DMS153 treated with DMSO at 0.1 percent for 48 hours (cell line): ENCODE results near the gene ISOC2.

Experiments
- DNase-seq: peaks from one replicate; lab custom pipeline; 2025; ENCODE audit not compliant: unreplicated experiment; lab: John Stamatoyannopoulos, UW

ISOC2 gene

DNA sequence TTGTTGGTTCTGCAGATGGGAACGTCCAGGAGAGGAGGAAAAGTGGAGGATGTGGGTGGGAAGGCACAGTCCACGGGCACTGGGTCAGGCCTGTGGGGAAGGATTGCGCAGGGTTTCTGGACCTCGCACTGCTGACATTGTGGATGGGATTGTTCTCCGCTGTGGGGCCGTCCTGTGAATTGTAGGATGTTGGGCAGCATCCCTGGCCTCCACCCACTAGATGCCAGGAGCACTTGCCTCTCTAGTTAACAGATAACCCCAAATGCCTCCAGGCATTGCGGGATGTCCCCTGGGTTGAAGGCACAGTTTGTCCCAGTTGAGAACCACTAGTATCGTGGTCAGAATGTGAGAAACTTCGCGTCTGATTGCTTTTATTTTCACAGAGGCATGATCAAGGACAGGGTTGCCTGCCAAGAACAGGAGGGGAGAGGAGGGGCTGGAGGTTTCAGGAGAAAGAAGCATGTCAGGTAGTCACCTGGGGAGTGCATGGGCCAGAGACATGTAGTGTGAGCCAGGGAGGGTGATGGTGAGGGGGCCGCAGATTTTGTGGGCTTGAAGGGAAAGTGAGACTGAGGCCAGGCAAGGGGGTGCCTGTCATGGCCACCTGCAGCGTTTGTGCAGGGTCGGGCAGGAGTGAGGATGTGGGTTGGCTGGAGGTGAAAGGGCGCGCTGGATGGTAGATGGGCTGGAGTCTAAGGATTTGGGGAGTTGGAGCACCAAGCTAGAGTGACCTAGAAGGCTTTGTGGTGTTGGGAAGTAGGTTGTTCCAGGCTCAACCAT lies 18.2 kb upstream of the ISOC2 start:
- DNase-seq = no peak

DNA sequence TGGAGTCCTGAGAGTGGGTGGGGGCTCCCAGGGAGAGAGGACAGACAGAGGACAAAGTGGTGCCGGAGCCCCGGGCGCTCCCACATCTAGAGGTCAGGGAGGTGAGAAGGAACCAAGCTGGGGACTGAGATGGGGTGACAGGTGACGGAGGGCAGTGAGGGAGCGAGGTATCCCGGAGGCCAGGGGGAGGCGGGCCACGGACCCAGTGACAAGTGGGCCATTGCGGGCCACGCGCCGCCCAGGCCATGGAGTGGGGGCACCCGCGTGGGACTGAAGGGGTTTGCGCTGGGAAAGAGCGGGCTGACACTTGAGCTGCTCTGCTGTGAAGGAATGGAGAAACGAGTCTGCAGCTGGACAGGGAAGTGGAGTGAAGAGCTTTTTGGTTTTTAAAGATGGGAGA lies 17.6 kb upstream of the ISOC2 start:
- DNase-seq = no peak

DNA sequence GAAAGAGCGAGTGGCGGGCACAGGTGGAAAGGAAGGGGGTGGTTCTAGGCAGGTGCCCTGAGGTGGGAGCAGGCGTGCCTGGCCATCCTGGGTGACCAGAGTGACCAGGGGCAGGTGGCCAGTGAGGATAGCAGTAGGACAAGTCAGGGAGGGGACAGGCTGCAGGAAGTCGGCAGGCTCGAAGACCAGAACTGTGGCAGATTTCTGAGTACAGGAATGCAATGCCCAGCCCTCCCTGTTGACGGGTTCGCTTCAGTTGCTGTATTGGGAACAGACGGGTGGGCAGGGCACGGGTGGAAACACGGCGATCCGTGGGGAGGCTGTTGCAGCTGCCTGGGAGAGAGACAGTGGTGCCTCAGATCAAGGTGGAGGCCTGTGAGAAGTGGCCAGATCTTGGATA lies 16.9 kb upstream of the ISOC2 start:
- DNase-seq = no peak

DNA sequence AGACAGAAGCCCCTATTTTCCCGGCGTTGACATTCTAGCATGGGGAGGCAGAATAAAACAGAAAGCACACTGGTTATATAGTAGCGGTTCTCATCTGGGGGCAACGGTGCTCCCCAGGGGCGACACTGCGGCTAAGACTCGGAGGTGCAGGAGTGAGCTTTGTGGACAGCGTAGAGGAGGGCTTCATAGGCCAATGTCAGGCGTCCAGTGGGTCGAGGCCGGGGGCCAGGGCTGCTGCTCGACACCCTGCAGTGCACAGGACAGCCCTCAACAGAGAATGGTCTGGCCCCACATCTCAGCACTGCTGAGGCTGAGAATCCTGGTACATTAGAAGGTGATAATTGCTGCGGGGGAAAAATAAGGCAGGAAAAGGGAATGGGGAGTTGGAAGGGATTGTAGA lies 16.5 kb upstream of the ISOC2 start:
- no peak for DNase-seq

DNA sequence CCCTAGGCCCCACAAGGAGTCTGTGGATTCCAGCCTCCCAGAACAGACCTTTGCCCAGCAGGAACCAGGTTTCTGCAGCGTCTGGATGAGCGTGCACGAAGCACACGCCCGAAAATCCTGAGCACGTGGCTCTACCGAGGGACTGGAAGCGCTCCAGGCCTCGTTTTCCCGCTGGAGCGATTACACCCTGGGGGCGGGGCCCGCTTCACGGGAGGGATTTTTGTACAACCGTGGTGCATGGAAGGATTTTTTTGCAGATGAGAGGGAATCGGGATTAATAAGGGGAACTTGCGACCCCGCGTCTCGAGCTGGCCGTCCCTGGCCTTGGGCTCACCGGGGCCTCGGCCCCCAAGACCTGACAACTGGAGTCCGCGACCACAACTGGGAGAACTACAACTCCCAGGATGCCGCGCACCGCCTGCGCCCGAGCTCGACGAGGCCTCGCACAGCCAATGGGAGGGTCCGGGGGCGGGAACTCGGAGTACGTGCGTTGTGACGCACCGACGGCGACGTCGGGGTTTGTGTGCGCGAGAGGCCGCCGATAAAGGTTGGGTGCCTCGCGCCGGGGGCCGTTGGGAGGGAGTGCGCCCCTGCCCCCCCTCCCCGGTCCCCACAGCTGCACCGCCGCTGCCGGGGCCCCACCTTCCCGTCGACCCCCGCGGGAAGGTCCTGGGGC lies 14.8 kb upstream of the ISOC2 start, which contains the start of gene ZNF628:
Gene ZNF628, plus strand, starts transcription at position 518 of the 676 bp plus-strand sequence. CDS start 3,294 bp downstream, outside the sequence.
- peak; percentile 90 for DNase-seq

DNA sequence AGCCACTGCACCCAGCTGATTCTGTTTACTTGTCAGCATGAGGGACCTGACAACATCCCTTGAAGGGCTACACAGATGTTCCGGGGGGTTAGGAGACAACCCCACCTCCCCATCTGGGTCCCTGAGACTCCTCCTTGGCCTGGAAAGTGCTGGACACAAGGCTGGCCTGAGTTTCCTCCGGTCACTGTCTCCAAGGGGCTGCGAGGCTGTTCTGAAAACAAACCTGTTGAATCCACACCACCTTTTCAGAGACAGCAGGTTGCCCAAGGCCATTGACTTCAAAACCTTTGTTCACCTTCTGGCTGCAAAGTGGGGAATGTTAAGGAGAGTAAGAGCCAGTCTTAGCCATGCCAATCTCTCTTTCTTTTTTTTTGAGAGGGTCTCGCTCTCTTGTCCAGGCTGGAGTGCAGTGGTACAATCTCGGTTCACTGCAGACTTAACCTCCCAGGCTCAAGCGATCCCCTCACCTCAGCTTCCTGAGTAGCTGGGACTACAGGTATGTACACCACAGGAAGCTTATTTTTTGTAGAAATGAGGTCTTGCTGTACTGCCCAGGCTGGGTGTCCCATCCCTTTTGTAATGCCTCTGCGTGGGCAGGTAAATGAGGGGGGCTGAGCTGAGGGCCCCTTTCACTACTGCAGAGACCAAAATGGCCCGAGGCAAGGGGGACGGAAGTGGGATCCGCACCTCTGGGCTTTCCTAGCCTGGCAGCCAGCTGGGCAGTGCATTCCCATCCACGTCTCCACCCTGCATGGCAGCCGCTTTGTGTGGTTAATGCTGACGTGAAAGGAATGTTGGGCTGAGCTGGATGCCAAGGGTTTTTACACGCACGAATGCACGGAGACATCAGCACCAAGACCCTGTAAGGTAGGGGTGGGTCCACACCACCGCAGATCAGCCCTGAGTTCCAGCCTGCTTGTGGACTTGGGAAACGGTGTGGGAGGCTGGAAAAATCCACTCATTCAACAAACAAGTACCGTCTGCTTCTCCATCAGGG lies 13.1 kb upstream of the ISOC2 start:
- DNase-seq = no peak

DNA sequence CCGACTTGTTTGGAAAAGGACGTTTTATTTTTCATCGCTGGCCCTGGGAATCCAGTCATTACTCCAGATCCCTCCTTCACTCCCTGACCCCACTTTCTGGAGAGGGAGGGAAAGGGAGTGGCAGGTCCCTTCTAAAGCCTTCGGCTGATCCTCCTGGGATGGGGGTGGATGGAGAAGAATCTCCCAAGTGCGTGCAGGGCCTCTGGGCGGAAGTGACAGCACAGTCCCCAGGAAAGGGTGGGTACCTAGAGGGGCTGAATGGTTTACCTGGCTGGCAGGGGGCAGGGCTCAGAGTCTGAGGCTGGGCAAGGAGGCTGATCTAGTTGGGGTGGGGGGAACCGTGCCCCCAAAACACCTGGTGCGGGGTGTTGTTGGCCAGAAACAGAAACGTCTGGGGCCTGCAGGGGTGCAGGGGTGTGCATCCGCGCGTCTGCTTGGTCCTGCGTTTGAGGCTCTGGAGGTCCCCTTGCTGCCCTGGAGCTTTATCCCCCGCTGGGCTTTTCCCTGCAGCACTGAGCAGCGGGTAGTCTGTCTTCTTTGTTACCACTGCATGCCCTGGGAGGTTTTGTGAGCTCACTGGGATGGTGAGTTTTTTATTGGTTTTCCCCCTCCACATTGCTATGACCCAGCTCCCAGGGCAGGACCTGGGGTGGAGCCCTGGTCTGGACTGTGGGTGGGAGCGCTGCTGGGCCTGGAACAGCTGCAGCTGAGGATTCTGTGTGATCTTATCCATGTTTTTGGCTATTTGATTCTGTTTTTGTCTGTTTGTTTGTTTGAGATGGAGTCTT lies 12.0 kb upstream of the ISOC2 start:
- DNase-seq = no peak

DNA sequence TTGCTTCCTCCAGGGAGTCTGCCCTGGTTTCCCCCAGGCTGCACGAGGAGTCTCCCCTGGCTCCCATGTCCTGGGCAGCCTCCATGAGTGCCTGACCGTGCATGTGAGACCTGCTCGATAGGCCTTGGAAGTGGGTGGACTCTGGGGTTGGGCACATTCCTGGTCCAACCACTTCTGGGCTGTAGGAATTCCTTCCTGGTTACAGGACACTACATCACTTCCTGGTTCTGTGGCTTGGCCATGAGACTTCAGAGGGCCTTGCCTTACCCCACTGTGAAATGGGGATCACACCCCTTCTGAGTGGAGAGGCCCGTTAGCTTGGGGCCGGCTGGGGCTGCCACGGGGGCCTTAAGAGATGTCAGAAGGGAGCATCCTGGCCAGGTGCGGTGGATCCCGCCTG lies 11.0 kb upstream of the ISOC2 start:
- no peak for DNase-seq

DNA sequence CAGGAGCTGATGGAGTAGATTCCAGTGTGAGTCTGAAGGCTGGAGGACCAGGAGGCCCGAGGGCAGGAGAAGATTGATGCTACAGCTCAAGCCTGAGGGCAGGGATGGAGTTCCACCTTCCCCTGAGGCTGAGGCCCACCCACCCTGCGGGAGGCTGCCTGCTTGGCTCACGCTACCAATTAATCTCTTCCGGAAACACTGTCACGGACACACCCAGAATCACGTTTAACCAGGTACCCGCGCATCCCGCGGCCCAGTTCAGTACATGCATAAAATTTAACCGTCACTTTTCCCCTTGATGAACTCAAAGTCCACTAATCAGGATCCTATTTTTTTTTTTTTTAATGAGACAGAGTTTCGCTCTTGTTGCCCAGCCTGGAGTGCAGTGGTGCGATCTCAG lies 9.8 kb upstream of the ISOC2 start:
- no peak for DNase-seq

DNA sequence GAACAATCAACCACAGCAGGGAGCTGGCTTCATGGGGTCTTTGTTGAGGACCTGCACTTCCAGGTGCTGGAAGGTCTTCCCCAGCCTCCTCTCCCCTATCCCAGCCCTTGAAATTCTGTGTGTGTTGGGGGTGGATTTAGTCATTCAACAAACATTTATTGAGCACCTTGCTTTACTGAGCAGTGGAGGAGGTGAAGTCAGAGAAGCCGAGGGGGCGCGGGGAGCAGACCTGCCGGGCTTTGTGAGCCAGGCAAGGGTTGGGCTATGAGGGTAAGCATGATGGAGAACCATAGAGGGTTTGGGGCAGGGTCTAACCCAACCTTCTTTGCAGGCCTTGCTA lies 6.6 kb upstream of the ISOC2 start:
- DNase-seq = no peak

DNA sequence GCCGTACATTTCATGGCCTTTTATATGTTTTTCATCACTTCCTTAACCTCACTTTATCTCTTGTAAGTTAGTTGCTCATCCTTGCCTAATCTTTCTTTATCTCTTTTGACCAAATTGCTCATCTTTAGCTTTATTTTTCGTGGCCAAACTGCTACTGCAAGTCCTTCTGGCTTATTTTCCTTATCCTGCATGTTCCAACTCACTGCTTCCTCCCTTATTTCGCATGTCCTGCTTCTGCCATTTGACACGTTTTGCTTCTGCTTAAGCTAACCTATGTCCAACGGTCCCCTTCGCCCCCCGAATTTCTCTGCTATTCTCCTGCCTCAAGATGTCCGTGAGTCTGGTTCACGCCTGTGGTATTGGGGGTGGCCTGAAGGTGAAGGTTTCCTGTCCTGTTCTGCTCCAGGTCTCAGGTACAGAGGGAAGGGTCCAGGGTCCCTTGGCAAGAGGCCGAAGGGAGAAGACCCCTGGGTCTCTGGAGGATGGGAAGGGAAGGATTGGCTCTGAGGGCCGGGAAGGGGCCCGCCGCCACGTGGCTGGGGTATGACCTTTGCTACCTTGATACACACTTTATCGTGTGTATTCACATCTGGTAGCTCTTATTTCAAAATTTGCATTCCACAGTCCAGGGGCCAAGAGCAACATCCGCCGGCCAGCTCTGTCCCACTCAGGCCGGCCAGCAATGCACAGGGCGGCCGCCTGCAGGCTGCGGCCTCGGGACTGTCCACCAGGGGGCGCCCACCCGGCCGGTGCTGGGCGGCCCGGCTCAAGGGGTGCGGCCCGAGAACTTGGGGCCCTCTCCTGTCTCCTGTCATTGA lies 6.0 kb upstream of the ISOC2 start:
- no peak for DNase-seq

DNA sequence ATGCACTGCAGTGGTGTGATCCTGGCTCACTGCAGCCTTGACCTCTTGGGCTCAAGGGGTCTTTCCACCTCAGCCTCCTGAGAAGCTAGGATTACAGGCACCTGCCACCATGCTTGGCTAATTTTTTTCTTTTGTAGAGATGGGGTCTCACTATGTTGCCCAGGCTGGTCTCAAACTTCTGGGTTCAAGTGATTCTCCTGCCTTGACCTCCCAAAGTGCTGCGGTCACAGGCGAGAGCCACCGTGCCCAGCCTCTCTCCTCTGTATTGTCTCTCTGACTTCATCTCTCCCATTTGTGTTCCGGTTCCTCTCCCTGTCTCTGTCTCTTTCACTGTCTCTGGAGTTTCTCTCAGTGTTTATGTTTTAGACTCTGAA lies 4.8 kb upstream of the ISOC2 start:
- no peak for DNase-seq

DNA sequence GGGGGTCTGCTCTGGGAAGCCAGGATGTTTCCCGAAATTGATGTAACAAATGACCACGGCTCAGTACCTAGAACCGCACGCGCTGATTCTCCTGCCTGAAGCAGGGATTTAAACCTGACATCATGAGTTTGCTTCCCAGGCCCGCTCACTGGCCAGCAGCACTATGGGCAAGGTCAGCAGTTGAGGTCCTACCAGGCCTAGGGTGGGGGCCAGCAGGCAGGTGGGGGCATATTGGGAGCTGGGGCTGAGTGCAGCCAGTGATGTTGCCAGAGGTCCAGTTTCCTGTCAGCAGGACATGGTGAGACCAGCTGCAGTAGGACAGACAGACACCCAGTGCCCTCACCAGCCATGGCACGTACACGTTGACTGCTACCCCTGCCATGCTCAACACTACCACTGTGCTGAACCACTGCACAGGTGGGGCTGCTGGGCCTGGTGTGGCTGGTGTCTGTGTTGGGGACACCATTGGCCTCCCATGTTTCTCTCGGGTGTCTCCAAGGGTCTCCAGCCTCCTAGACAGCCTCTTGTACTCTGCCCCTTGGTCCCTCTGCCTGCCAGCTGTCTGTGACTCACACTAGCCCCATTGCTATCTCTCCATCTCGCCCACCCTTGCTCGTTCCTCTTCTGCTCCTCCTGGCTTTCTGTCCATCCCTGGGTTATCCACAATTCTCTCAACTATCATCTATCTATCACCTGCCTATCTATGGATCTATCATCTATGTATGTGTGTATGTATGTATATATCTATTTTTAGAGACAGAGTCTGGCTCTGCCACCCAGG lies 4.2 kb upstream of the ISOC2 start:
- DNase-seq = no peak

DNA sequence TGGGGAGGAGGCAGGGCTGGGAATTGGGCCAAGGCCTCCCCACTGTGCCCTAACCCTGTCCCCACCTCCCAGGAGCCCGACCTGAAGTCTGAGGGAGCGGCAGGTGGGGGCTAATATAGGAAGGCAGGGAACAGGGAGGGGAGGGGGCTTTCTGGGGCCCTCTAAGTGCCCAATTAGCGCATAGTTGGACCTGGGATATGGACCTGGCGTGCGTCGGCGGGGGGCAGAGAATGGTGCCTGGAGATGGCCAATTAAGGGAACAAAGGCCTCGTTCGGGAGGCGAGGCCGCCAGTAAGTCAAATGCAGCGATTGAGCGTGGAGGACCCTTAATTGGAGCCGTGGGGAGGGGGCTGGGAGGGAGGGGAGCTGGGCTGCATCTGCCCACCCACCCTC lies 3.2 kb upstream of the ISOC2 start, which contains the start of gene C19orf85:
Gene C19orf85, minus strand, starts transcription at position 90 of the 393 bp plus-strand sequence. CDS start 197 bp downstream, outside the sequence.
- no peak for DNase-seq

DNA sequence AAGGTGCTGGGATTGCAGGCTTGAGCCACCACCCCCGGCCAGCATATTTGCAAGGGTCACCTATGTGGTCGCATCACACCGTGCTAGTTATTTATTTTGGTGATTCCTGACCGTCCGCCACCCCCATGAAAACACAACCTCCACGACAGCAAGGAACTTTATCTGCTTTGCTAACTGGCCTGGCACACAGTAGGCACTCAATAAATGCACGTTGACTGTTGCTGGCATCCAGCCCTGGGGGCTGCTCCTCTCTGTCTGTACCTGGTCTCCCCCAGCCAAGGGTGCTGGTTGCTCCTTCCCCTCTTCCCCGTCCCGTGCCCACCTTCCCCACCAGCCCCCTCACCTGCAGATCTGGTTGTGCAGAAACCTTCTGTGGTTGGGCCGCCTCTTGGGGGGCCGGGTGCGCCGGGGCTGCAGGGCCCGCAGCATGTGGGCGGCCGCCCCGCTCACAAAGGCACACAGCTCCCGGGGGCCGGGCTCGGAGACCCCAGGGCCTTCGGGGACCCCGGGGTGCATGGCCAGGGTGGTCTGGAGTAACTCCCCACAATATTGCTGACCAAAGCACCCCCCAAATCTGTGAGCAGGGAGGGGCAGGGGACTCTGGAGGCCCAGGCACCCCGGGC lies 2.7 kb upstream of the ISOC2 start:
- DNase-seq = no peak

DNA sequence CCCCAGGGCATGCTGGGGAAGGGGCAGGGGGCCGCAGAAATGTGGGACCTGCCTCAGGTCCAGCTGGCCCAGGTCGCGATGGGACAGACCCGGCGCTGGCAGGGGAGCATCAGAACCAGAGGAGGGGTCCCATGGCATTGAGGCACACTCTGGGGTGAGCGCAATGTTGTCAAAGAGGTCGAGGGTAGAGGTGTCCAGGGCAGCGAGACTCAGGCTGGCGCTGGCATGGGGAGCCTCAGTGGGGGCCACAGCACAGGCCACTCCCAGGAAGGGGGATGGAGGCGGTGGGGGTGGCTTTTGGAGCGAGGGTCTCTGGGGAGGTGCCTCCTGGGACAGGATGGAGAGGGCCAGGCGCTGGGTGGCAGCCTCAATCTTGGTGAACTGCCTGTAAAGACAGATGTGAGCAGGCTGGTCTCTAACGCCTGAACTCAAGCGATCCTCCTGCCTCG lies 2.2 kb upstream of the ISOC2 start:
- no peak for DNase-seq

DNA sequence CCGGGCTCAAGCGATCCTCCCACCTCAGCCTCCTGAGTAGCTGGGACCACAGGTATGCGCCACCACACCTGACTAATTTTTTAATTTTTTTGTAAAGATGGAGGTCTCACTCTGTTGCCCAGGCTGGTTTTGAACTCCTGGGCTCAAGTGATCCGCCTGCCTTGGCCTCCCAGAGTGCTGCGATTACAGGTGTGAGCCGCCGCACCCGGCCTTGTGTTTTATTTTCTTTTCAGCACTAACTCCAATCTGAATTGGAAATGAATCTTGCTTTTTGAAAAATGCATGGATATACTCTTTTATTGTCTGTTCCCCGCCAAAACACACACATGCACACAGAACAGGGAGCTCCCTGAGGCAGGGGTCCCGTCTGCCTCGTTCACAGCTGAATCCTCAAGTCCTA lies 1.3 kb upstream of the ISOC2 start:
- DNase-seq = no peak

DNA sequence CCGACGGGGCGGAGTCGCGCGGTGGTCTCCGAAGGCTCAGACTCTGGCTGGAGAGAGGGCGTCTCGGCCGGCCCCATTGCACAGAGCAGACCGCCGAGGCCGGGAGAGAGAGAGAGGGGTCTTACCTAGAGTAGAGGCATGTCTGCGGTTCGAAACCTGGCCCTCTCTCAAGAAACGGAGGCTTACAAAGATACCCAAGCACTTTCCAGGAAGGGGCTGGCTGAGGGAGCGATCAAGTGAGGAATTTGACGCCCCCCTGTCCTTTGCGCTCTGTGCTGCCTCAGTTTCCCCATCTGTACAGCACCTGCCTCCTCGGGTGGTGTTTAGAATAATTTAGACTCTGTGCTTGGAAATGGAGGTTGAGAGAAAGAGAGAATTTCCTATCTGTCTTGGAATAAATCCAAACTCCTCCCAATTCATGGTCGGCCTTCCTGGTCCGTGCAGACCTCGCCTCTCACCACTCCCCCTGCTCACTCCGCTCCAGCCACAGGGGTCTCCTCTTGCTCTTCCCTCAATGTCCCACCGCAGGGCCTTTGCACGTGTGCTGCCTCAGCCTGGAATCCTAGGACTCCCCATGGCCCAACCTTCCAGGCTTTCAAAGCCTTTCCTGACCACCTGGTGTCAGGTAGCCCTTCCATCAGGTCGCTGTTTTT lies 658 bp upstream of the ISOC2 start:
- DNase-seq = no peak
